Right ventricle myocardium inferior (tissue), 1 donor: ENCODE results near the gene CCDC170. TPM values are rescaled to one million over a fixed set of nuclear protein-coding genes. Genes with fewer than 3 reads are reported as not detected.

Source experiments
- ATAC-seq: fragments of 200-7000 bp; cut with Tn5 transposase; one replicate; pipeline ENCODE4 v1.9.1; 2020; ENCODE audit warnings: mild to moderate bottlenecking, moderate library complexity
- DNase-seq: peaks from one replicate; pipeline ENCODE4 v3.0.0; 2021; ENCODE audit errors: missing footprints
- intact Hi-C: fragments of 100-400 bp; cut with DNase I; formaldehyde crosslinking; loops from one replicate; pipeline ENCODE4 v1.11.0; 2022
- total RNA-seq: library from RNA; stranded (reverse); fragmentation: NEBNext Ultra II Directional; extraction: Animal tissue kit (Norgen Biotek cat#: 25700); gene quantifications from one replicate; pipeline ENCODE4 v1.2.1, GENCODE V29; 2021
- donor health status: DM: no; HTN: yes; CAD: no; lungs with severe emphysema.

Gene CCDC170
- total RNA-seq, 1 donor from 2014 or later, result 0.38 TPM

DNA sequence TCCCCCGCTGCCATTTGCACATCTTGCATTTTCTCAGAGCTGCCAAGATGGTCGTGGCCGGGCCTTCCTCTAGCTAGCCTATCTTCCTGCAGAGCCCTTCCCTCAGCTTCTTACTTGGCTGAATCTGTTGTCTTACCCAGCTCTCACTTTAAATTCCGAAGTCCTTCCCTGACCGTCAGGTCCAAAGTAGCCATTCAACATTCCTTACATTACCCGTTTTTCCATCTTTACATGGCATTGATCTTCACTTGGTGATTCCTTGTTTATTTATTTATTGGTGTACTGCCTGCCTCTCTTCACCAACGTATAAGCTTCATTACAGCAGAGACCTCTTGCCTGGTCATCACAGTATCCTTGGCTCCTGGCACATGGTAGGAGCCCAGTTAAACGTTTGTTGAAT, 176.3 kb downstream of the CCDC170 start:
- ATAC-seq, result no peak
- intact Hi-C loops, result loop anchor here (10.0 kb wide), 2 partner anchors 455 to 595 kb away; no protein-coding TSS in a partner anchor
- DNase-seq, result no peak

Other genes with a start within 250 kb of the CCDC170 start
- gene ZBTB2, start 102.5 kb upstream of the CCDC170 start, total RNA-seq, result 4.5 TPM
- 15.7 TPM for gene RMND1, start 41.9 kb upstream of the CCDC170 start, total RNA-seq